ENCODE results near the gene SPRING1.
"Not testable (repeated sequence)": the region's sequence is repeated elsewhere in the genome, so short reads cannot be mapped to it uniquely, and the experiment has no call there.

The SPRING1 gene

GRCh38 chr12:116742787-116743186 lies 4.9 kb upstream of the SPRING1 start:
- not testable (repeated sequence) for H3K27ac ChIP-seq (ENCODE audit: low read length); H3K27me3 ChIP-seq (ENCODE audit: control insufficient read depth, insufficient read depth, low read length); H3K9me3 ChIP-seq (ENCODE audit: control insufficient read depth, insufficient read depth, low read length); H3K4me1 ChIP-seq (ENCODE audit: control insufficient read depth, insufficient read depth, low read length); DNase-seq (ENCODE audit: low read depth, low spot score); H3K4me3 ChIP-seq (ENCODE audit: low read length); H3K36me3 ChIP-seq (ENCODE audit: control insufficient read depth, insufficient read depth, low read length)
- no CpG with 5 or more reads among the region's 2 CpGs for WGBS (ENCODE audit: insufficient coverage, insufficient read length)

GRCh38 chr12:116739381-116739887 lies 1.6 kb upstream of the SPRING1 start:
- Histone ChIP-seq H3K4me3 (ENCODE audit: low read length) (no peak overlapping the region), H3K4me1 (ENCODE audit: control insufficient read depth, insufficient read depth, low read length) (0 out of 2 replicates have a peak, but pooled peaks cover 2% of the 10 kb centered on the region), H3K27me3 (ENCODE audit: control insufficient read depth, insufficient read depth, low read length) (no peaks in the 10 kb centered on the region), H3K36me3 (ENCODE audit: control insufficient read depth, insufficient read depth, low read length) (no peaks in the 10 kb centered on the region; the same call in none of the 2 replicates), H3K9me3 (ENCODE audit: control insufficient read depth, insufficient read depth, low read length) (no peaks in the 10 kb centered on the region), H3K27ac (ENCODE audit: low read length) (no peak overlapping the region)
- DNase-seq (ENCODE audit: low read depth, low spot score): no peak
- WGBS (ENCODE audit: insufficient coverage, insufficient read length): no CpG with 5 or more reads among the region's 7 CpGs

GRCh38 chr12:116736962-116737773 lies 701 bp downstream of the SPRING1 start:
- DNase-seq (ENCODE audit: low read depth, low spot score): no peak
- H3K4me3 ChIP-seq (ENCODE audit: low read length): peak overlapping the region; percentile 68
- no peak overlapping the region for H3K27ac ChIP-seq (ENCODE audit: low read length)
- no CpG with 5 or more reads among the region's 24 CpGs for WGBS (ENCODE audit: insufficient coverage, insufficient read length)
- H3K27me3 ChIP-seq (ENCODE audit: control insufficient read depth, insufficient read depth, low read length): no peaks in the 10 kb centered on the region
- H3K9me3 ChIP-seq (ENCODE audit: control insufficient read depth, insufficient read depth, low read length): no peaks in the 10 kb centered on the region
- H3K36me3 ChIP-seq (ENCODE audit: control insufficient read depth, insufficient read depth, low read length): no peaks in the 10 kb centered on the region; the same call in 1 of the 2 replicates
- 0 out of 2 replicates have a peak, but pooled peaks cover 2% of the 10 kb centered on the region for H3K4me1 ChIP-seq (ENCODE audit: control insufficient read depth, insufficient read depth, low read length)

- Histone ChIP-seq H3K36me3 (ENCODE audit: control insufficient read depth, insufficient read depth, low read length) (no peaks in the 10 kb centered on the region; the same call in 1 of the 2 replicates), H3K9me3 (ENCODE audit: control insufficient read depth, insufficient read depth, low read length) (no peaks in the 10 kb centered on the region), H3K27me3 (ENCODE audit: control insufficient read depth, insufficient read depth, low read length) (no peaks in the 10 kb centered on the region), H3K4me1 (ENCODE audit: control insufficient read depth, insufficient read depth, low read length) (0 out of 2 replicates have a peak, but pooled peaks cover 2% of the 10 kb centered on the region), H3K27ac (ENCODE audit: low read length) (no peak overlapping the region), H3K4me3 (ENCODE audit: low read length) (no peak overlapping the region)
- WGBS (ENCODE audit: insufficient coverage, insufficient read length): no CpG with 5 or more reads among the region's 9 CpGs
- no peak for DNase-seq (ENCODE audit: low read depth, low spot score)
These were observed 1.8 kb downstream of the SPRING1 start for GRCh38 chr12:116735951-116736599.

- H3K27ac ChIP-seq (ENCODE audit: low read length): no peak overlapping the region
- WGBS (ENCODE audit: insufficient coverage, insufficient read length): 100% methylated on average over 4 of the region's 10 CpGs
- no peaks in the 10 kb centered on the region; the same call in 1 of the 2 replicates for H3K36me3 ChIP-seq (ENCODE audit: control insufficient read depth, insufficient read depth, low read length)
- no peak overlapping the region for H3K4me3 ChIP-seq (ENCODE audit: low read length)
- no peaks in the 10 kb centered on the region for H3K27me3 ChIP-seq (ENCODE audit: control insufficient read depth, insufficient read depth, low read length)
- 0 out of 2 replicates have a peak, but pooled peaks cover 2% of the 10 kb centered on the region for H3K4me1 ChIP-seq (ENCODE audit: control insufficient read depth, insufficient read depth, low read length)
- no peaks in the 10 kb centered on the region for H3K9me3 ChIP-seq (ENCODE audit: control insufficient read depth, insufficient read depth, low read length)
- DNase-seq (ENCODE audit: low read depth, low spot score): no peak
These were observed 2.8 kb downstream of the SPRING1 start for GRCh38 chr12:116735084-116735483.

GRCh38 chr12:116734156-116734768 lies 3.6 kb downstream of the SPRING1 start:
- no peak overlapping the region for H3K4me3 ChIP-seq (ENCODE audit: low read length)
- H3K4me1 ChIP-seq (ENCODE audit: control insufficient read depth, insufficient read depth, low read length): 0 out of 2 replicates have a peak, but pooled peaks cover 2% of the 10 kb centered on the region
- H3K27me3 ChIP-seq (ENCODE audit: control insufficient read depth, insufficient read depth, low read length): no peaks in the 10 kb centered on the region
- no peaks in the 10 kb centered on the region for H3K9me3 ChIP-seq (ENCODE audit: control insufficient read depth, insufficient read depth, low read length)
- no peak overlapping the region for H3K27ac ChIP-seq (ENCODE audit: low read length)
- no peaks in the 10 kb centered on the region; the same call in 1 of the 2 replicates for H3K36me3 ChIP-seq (ENCODE audit: control insufficient read depth, insufficient read depth, low read length)
- no peak for DNase-seq (ENCODE audit: low read depth, low spot score)
- WGBS (ENCODE audit: insufficient coverage, insufficient read length): no CpG with 5 or more reads among the region's 5 CpGs

- DNase-seq (ENCODE audit: low read depth, low spot score): no peak
- no peaks in the 10 kb centered on the region for H3K27me3 ChIP-seq (ENCODE audit: control insufficient read depth, insufficient read depth, low read length)
- H3K4me3 ChIP-seq (ENCODE audit: low read length): no peak overlapping the region
- no peak overlapping the region for H3K27ac ChIP-seq (ENCODE audit: low read length)
- no peaks in the 10 kb centered on the region; the same call in 1 of the 2 replicates for H3K36me3 ChIP-seq (ENCODE audit: control insufficient read depth, insufficient read depth, low read length)
- no peaks in the 10 kb centered on the region for H3K9me3 ChIP-seq (ENCODE audit: control insufficient read depth, insufficient read depth, low read length)
- no CpG with 5 or more reads among the region's 3 CpGs for WGBS (ENCODE audit: insufficient coverage, insufficient read length)
- 0 out of 2 replicates have a peak, but pooled peaks cover 2% of the 10 kb centered on the region for H3K4me1 ChIP-seq (ENCODE audit: control insufficient read depth, insufficient read depth, low read length)
These were observed 6.1 kb downstream of the SPRING1 start for GRCh38 chr12:116731801-116732200.

GRCh38 chr12:116727891-116728290 lies 10.0 kb downstream of the SPRING1 start:
- Histone ChIP-seq H3K27ac (ENCODE audit: low read length) (no peak overlapping the region), H3K4me3 (ENCODE audit: low read length) (no peak overlapping the region), H3K9me3 (ENCODE audit: control insufficient read depth, insufficient read depth, low read length) (no peaks in the 10 kb centered on the region), H3K4me1 (ENCODE audit: control insufficient read depth, insufficient read depth, low read length) (0 out of 2 replicates have a peak, but pooled peaks cover 1% of the 10 kb centered on the region), H3K27me3 (ENCODE audit: control insufficient read depth, insufficient read depth, low read length) (no peaks in the 10 kb centered on the region), H3K36me3 (ENCODE audit: control insufficient read depth, insufficient read depth, low read length) (no peaks in the 10 kb centered on the region)
- DNase-seq (ENCODE audit: low read depth, low spot score): no peak
- no CpG with 5 or more reads among the region's 6 CpGs for WGBS (ENCODE audit: insufficient coverage, insufficient read length)

GRCh38 chr12:116727261-116727660 lies 10.6 kb downstream of the SPRING1 start:
- H3K27ac ChIP-seq (ENCODE audit: low read length): no peak overlapping the region
- no peaks in the 10 kb centered on the region for H3K36me3 ChIP-seq (ENCODE audit: control insufficient read depth, insufficient read depth, low read length)
- no peak for DNase-seq (ENCODE audit: low read depth, low spot score)
- H3K9me3 ChIP-seq (ENCODE audit: control insufficient read depth, insufficient read depth, low read length): no peaks in the 10 kb centered on the region
- H3K4me3 ChIP-seq (ENCODE audit: low read length): no peak overlapping the region
- H3K4me1 ChIP-seq (ENCODE audit: control insufficient read depth, insufficient read depth, low read length): 0 out of 2 replicates have a peak, but pooled peaks cover 1% of the 10 kb centered on the region
- no peaks in the 10 kb centered on the region for H3K27me3 ChIP-seq (ENCODE audit: control insufficient read depth, insufficient read depth, low read length)
- no CpG with 5 or more reads among the region's 3 CpGs for whole genome bisulfite sequencing (ENCODE audit: insufficient coverage, insufficient read length)

GRCh38 chr12:116726694-116727093 lies 11.2 kb downstream of the SPRING1 start:
- no peaks in the 10 kb centered on the region for H3K36me3 ChIP-seq (ENCODE audit: control insufficient read depth, insufficient read depth, low read length)
- H3K27me3 ChIP-seq (ENCODE audit: control insufficient read depth, insufficient read depth, low read length): no peaks in the 10 kb centered on the region
- no peak for DNase-seq (ENCODE audit: low read depth, low spot score)
- H3K4me1 ChIP-seq (ENCODE audit: control insufficient read depth, insufficient read depth, low read length): 0 out of 2 replicates have a peak, but pooled peaks cover 1% of the 10 kb centered on the region
- no CpG with 5 or more reads among the region's 4 CpGs for WGBS (ENCODE audit: insufficient coverage, insufficient read length)
- no peaks in the 10 kb centered on the region for H3K9me3 ChIP-seq (ENCODE audit: control insufficient read depth, insufficient read depth, low read length)
- H3K4me3 ChIP-seq (ENCODE audit: low read length): no peak overlapping the region
- H3K27ac ChIP-seq (ENCODE audit: low read length): no peak overlapping the region

All from iPS DF 6.9 (cell line).